ENCODE measurements around the gene IP6K3.

GRCh38 chr6:33694977-33695376, 51.7 kb downstream of the IP6K3 start:
- no peak for TF ChIP-seq CTCF (IDR thresholded peaks at IDR 0.05)
- no peak for TF ChIP-seq POLR2A (IDR thresholded peaks at IDR 0.05)
- TF ChIP-seq EP300 (IDR thresholded peaks at IDR 0.05): no peak
- TF ChIP-seq POLR2AphosphoS5 (IDR thresholded peaks at IDR 0.05): no peak
